GM12878 (cell line): Measurements from ENCODE around the gene ZMYND12. TPM values are rescaled to one million over a fixed set of nuclear protein-coding genes. Genes with fewer than 3 reads are reported as not detected.

Experiments used
- BHLHE40 ChIP-seq, 2 experiments: fragments of 450-650 bp in 1 of 2; IDR thresholded peaks; 2 replicates each; pipeline ENCODE4 v1.6.1; 2011 to 2017; ENCODE audit warnings: low read depth in 2 of 2, borderline replicate concordance in 1 of 2, improper control_type of control experiment in 1 of 2, low read length in 1 of 2, mild to moderate bottlenecking in 1 of 2
- EED ChIP-seq: sonication (generic); IDR thresholded peaks from 2 replicates; pipeline ENCODE4 v1.6.1; 2016; ENCODE audit warnings: antibody characterized with exemption, low read depth
- EP300 ChIP-seq, 2 experiments: fragments of 150-350 bp in 1 of 2; IDR thresholded peaks; 2 replicates each; pipeline ENCODE4 v1.6.1; 2011 to 2012; ENCODE audit warnings: low read depth in 2 of 2, low read length in 2 of 2, borderline replicate concordance in 1 of 2, improper control_type of control experiment in 1 of 2, inconsistent platforms in 1 of 2; ENCODE audit not compliant: control insufficient read depth in 1 of 2
- MAX ChIP-seq: IDR thresholded peaks from 2 replicates; pipeline ENCODE4 v1.6.1; 2012; ENCODE audit warnings: low read depth, low read length, improper control_type of control experiment
- POLR2AphosphoS5 ChIP-seq: IDR thresholded peaks from 2 replicates; pipeline ENCODE4 v1.6.1; 2011; ENCODE audit warnings: mild to moderate bottlenecking, low read length, inconsistent platforms
- SMAD1 ChIP-seq: fragments of 450-650 bp; IDR thresholded peaks from 2 replicates; pipeline ENCODE4 v1.6.1; 2018; ENCODE audit warnings: mild to moderate bottlenecking, low read depth; ENCODE audit not compliant: partially characterized antibody
- SRF ChIP-seq, 2 experiments: IDR thresholded peaks; 2 replicates each; pipeline ENCODE4 v1.6.1; 2011; ENCODE audit warnings: low read depth in 2 of 2, low read length in 2 of 2, mild to moderate bottlenecking in 1 of 2, moderate library complexity in 1 of 2
- ZBED1 ChIP-seq: IDR thresholded peaks from 2 replicates; pipeline ENCODE4 v1.6.1; 2016; ENCODE audit warnings: borderline replicate concordance
- ZNF24 ChIP-seq: fragments of 450-650 bp; IDR thresholded peaks from 2 replicates; pipeline ENCODE4 v1.6.1; 2017; ENCODE audit warnings: antibody characterized with exemption, mild to moderate bottlenecking
- ZNF274 ChIP-seq: IDR thresholded peaks from one replicate; pipeline ENCODE4 v1.8.0; 2011; ENCODE audit not compliant: insufficient read length, insufficient read depth
- ZNF687 ChIP-seq: fragments of 450-650 bp; IDR thresholded peaks from 2 replicates; pipeline ENCODE4 v1.6.1; 2017; ENCODE audit warnings: mild to moderate bottlenecking, moderate library complexity
- polyA plus RNA-seq, 11 experiments: library from polyadenylated mRNA; depleted of rRNA in 4 of 11; unstranded in 6 of 11; stranded (reverse) in 5 of 11; fragments of >200 nt; fragmentation: Nextera tagmentation in 4 of 11; fragmentation: Illumina TruSeq in 1 of 11; extraction: Ambion mirVana in 4 of 11; extraction: Trizol in 1 of 11; gene quantifications; 1 replicate in 1 of 11; 2 replicates in 10 of 11; pipeline versions ENCODE4 v1.2.1 to v1.2.3, GENCODE V29; 2011 to 2016; ENCODE audit warnings: inconsistent platforms in 2 of 11, missing spikeins in 2 of 11, low read depth in 1 of 11
- total RNA-seq, 4 experiments: library from RNA; depleted of rRNA in 3 of 4; stranded (reverse); fragments of >200 nt in 3 of 4; fragmentation: Illumina TruSeq in 1 of 4; extraction: Trizol in 1 of 4; gene quantifications; 2 replicates each; pipeline versions ENCODE4 v1.2.1 to v1.2.3, GENCODE V29; 2013 to 2021
- TF ChIP-seq, protein P1 (sequence below): IDR thresholded peaks from 2 replicates; pipeline ENCODE4 v1.6.1; 2012; ENCODE audit warnings: improper control_type of control experiment, low read depth, low read length; ENCODE audit not compliant: insufficient replicate concordance
- TF ChIP-seq, protein P2 (sequence below): fragments of 450-650 bp; IDR thresholded peaks from 2 replicates; pipeline ENCODE4 v1.6.1; 2018; ENCODE audit warnings: mild to moderate bottlenecking, low read depth, moderate library complexity; ENCODE audit not compliant: partially characterized antibody
- TF ChIP-seq, protein P3 (sequence below): fragments of 450-650 bp; IDR thresholded peaks from 2 replicates; pipeline ENCODE4 v1.6.1; 2016; ENCODE audit warnings: mild to moderate bottlenecking

ZMYND12 gene
- total and polyA plus RNA-seq, 10 of the 15 experiments (the other 5 are each of a cell fraction or from before 2014, with no cell fraction given), result 0.26 to 1.4 (median 0.67) TPM

DNA sequence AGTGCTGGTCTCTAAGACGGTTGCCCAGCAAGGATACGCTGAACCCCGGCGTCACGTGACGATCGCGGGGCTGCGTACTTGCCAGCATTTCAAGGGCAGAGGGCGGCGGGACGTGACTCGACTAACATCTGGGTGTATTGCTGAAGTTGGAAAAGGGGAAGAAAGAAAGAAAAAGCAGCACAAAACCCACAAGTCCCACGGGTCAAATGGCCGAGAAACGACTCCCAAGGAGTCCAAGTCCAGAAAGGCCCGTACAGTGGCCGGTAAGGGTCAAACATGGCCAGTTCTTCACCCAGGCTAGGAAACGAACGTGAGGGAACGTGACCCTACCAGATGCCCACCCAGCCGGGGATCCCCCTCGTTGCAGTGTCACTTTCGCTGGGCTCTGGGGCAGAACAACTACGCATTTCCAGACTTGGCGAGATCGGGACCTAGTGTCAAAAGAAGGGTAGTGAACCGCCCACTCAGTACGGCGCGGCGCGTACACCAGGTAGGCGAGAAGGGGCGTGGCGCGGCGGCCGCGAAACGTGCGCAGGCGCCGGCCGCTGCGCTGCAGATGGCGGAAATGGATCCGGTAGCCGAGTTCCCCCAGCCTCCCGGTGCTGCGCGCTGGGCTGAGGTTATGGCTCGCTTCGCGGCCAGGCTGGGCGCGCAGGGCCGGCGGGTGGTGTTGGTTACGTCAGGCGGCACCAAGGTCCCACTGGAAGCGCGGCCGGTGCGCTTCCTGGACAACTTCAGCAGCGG is at the start of gene ZMYND12, which contains the start of gene PPCS (continued):
- TF ChIP-seq, protein P1, sequence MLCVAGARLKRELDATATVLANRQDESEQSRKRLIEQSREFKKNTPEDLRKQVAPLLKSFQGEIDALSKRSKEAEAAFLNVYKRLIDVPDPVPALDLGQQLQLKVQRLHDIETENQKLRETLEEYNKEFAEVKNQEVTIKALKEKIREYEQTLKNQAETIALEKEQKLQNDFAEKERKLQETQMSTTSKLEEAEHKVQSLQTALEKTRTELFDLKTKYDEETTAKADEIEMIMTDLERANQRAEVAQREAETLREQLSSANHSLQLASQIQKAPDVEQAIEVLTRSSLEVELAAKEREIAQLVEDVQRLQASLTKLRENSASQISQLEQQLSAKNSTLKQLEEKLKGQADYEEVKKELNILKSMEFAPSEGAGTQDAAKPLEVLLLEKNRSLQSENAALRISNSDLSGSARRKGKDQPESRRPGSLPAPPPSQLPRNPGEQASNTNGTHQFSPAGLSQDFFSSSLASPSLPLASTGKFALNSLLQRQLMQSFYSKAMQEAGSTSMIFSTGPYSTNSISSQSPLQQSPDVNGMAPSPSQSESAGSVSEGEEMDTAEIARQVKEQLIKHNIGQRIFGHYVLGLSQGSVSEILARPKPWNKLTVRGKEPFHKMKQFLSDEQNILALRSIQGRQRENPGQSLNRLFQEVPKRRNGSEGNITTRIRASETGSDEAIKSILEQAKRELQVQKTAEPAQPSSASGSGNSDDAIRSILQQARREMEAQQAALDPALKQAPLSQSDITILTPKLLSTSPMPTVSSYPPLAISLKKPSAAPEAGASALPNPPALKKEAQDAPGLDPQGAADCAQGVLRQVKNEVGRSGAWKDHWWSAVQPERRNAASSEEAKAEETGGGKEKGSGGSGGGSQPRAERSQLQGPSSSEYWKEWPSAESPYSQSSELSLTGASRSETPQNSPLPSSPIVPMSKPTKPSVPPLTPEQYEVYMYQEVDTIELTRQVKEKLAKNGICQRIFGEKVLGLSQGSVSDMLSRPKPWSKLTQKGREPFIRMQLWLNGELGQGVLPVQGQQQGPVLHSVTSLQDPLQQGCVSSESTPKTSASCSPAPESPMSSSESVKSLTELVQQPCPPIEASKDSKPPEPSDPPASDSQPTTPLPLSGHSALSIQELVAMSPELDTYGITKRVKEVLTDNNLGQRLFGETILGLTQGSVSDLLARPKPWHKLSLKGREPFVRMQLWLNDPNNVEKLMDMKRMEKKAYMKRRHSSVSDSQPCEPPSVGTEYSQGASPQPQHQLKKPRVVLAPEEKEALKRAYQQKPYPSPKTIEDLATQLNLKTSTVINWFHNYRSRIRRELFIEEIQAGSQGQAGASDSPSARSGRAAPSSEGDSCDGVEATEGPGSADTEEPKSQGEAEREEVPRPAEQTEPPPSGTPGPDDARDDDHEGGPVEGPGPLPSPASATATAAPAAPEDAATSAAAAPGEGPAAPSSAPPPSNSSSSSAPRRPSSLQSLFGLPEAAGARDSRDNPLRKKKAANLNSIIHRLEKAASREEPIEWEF, result no peak
- no peak for TF ChIP-seq ZNF274
- peak; percentile 25 for TF ChIP-seq SMAD1
- TF ChIP-seq ZNF24, result no peak
- peak; percentile 19; the same call in 1 of the 2 replicates for TF ChIP-seq EED
- TF ChIP-seq, protein P2, sequence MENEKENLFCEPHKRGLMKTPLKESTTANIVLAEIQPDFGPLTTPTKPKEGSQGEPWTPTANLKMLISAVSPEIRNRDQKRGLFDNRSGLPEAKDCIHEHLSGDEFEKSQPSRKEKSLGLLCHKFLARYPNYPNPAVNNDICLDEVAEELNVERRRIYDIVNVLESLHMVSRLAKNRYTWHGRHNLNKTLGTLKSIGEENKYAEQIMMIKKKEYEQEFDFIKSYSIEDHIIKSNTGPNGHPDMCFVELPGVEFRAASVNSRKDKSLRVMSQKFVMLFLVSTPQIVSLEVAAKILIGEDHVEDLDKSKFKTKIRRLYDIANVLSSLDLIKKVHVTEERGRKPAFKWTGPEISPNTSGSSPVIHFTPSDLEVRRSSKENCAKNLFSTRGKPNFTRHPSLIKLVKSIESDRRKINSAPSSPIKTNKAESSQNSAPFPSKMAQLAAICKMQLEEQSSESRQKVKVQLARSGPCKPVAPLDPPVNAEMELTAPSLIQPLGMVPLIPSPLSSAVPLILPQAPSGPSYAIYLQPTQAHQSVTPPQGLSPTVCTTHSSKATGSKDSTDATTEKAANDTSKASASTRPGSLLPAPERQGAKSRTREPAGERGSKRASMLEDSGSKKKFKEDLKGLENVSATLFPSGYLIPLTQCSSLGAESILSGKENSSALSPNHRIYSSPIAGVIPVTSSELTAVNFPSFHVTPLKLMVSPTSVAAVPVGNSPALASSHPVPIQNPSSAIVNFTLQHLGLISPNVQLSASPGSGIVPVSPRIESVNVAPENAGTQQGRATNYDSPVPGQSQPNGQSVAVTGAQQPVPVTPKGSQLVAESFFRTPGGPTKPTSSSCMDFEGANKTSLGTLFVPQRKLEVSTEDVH, result no peak
- TF ChIP-seq, protein P3, sequence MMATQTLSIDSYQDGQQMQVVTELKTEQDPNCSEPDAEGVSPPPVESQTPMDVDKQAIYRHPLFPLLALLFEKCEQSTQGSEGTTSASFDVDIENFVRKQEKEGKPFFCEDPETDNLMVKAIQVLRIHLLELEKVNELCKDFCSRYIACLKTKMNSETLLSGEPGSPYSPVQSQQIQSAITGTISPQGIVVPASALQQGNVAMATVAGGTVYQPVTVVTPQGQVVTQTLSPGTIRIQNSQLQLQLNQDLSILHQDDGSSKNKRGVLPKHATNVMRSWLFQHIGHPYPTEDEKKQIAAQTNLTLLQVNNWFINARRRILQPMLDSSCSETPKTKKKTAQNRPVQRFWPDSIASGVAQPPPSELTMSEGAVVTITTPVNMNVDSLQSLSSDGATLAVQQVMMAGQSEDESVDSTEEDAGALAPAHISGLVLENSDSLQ, result peak; percentile 41; the same call in 1 of the 2 replicates
- TF ChIP-seq ZNF687, result peak; percentile 84; the same call in 1 of the 2 replicates
- peak; percentile 44; the same call in 1 of the 2 replicates for TF ChIP-seq MAX
- TF ChIP-seq EP300 (IDR thresholded peaks at IDR 0.05; ENCODE audit: borderline replicate concordance in 1 of 2, control insufficient read depth in 1 of 2, low read depth in 2 of 2, low read length in 2 of 2), result peak in 1 of 2 experiments; percentile 40; a peak in 1 of 4 replicates
- TF ChIP-seq SRF (IDR thresholded peaks at IDR 0.05; ENCODE audit: low read depth in 2 of 2, low read length in 2 of 2), result peak in 1 of 2 experiments; percentile 45; a peak in 1 of 4 replicates
- TF ChIP-seq POLR2AphosphoS5, result peak; percentile 97
- peak; percentile 97 to 98 for TF ChIP-seq BHLHE40 (IDR thresholded peaks at IDR 0.05; ENCODE audit: borderline replicate concordance in 1 of 2, low read depth in 2 of 2, low read length in 1 of 2)
- no peak; the same call in 1 of the 2 replicates for TF ChIP-seq ZBED1
